ENCODE measurements around the gene TBX18.

Gene TBX18

DNA sequence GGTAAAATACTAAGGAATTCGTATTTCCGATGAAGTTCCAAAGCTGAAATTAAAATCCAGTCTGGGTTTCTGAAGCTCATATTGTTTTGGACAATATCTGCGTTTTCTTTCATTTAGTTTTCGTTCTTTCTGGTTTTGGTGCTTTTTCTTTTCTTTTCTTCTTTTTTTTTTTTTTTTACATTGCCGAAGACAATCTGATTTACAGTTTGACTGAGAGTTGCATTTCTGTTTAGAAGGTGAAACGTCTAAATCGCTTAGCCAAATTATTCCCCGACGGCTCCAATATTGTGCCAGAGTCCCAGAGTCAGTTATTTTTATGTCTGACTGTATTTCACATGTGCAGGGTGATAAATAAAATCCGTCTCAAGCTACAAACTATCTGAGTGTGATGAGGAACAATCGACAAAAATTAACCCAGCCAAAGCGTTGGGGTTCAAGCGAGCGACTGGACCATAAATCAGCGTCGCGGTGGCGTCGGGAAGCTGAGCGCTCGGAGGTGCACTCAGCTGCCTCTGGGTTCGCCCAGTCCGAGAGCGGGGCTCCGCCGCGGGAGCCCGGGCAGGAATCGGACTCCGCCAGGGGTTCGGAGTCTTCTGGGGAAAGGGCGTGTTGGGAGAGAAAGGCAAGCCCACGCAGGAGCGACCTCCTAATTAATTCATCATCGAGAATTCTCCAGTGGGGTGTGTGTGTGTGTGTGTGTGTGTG is 8.2 kb upstream of the TBX18 start:
- DNase-seq, result no peak

- DNase-seq, result no peak
Observed at GRCh38 chr6:84771756-84772356, 7.5 kb upstream of the TBX18 start.

DNA sequence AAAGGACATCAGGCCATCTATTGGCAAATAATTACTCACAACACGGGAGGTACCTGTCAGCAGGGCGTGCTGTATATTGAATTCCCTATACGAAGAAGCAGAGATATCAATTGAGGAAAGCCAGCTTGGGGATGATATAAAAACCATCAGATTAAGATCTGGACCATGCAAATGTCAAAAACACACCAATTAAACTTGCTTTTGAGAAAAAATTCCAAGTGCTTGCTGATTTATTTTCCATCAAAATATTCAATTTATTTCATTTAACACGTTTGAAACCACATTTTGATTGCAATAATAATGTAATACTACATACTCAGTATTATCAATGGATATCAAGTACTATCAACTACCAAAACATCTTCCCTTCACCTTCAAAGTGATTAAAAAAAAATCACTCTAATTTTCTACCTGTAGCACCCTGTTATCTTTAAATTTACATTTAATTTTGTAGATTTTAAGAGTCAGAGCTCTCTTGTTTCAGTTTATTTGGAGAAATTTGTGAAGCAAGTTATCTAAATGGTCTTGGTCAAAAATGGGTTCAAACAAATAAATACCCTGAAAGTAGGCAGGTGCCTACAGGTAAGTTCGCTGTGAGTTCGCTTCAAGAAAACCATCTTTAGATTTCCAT is 6.8 kb upstream of the TBX18 start:
- DNase-seq, result no peak

GRCh38 chr6:84770521-84770920 is 6.1 kb upstream of the TBX18 start:
- no peak for DNase-seq

- DNase-seq, result no peak
Observed at GRCh38 chr6:84769306-84769705, 4.9 kb upstream of the TBX18 start.

DNA sequence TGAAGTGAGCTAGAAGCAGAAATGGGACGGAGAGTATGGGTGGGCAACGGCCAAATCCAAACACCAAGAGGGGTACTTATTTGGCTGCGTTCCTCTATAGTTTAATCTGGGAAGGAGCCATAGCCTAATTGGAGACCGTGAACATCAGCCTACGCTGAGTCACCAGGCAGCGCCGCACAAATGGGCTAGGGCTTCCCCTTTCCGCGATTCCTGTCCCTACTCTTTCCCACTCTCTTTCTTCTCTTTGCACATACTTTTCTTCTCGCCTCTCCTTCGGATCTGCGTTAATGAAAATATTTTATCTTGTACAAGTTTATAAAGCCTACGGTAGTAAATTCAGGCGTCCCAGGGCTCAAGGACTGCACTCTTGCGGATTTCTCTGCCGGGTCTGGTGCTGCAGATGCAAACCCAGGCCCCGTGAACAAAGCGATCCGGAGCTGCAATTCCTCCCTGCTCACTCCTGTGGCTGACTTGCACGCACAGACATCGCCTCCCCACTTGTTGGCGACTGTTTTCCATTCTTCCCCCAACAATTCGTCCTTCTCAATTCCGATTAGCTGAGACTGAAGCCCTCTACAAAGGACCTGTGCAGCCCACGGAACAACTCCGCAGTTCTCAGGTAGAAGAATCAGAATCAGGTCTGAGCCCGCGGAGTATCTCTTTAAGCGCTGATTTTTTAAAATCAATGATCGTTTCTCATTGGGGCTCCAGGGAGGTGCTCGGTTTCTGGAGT is 4.2 kb upstream of the TBX18 start:
- peak; percentile 65 for DNase-seq

- DNase-seq, result no peak
Observed at GRCh38 chr6:84767526-84768201, 3.3 kb upstream of the TBX18 start.

DNA sequence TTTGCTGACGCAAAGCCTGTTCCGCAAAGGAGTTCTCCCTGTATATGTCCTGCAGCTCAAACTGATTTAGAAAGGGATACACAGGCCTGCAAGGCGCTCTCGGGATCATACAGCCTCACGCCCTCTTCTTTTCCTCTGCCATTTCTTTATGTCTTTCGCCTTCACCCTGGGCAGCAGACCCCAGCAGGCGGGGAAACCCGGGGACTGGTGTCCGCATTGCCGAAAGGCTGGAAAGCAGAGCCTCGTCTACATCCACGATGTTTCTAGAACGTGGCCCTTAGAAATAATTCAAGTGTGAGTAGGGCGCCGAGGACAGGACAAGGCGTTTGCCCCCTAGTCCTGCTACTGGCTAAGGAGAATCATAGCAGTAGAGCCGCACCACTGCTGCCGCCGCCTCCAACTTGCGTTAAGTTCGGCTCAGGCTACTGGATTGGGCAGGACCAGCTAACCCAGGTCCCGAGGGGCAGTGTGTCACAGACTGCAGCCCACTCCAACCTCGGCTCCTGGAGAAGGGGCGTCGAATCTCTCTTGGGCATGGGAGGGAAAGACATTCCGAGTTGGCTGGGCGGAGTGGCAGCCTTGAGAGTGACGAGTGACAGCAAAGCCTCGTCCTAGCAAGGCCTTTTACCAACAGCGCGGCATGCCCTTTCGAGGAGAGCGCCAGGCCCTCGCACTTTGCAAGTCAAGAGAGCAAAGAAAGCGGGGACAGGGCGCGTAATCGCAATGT is 2.6 kb upstream of the TBX18 start:
- no peak for DNase-seq

- no peak for DNase-seq
Observed at GRCh38 chr6:84766118-84766798, 1.9 kb upstream of the TBX18 start.

DNA sequence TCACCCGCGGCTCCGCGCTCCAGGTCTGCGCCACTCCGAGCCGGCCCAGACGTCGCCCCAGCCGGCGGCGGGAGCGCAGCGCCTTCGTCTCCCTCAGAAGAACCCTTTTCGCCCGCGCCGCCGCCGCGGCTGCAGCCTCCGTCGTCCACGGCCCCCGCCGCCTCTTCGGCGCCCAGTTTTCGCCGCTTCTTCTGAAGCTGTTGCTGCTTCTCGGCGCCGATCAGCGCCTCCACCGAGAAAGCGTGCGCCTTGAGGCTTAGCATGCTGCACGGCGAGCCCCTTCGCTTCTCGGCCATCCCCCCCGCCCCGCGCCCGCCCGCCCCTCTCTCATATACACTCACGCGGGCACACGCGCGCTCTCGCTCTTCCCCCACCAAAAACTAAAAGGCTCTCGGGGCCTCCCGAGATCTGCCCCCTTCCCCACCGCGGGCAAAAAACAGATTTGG is 489 bp downstream of the TBX18 start:
- peak; percentile 59 for DNase-seq

DNA sequence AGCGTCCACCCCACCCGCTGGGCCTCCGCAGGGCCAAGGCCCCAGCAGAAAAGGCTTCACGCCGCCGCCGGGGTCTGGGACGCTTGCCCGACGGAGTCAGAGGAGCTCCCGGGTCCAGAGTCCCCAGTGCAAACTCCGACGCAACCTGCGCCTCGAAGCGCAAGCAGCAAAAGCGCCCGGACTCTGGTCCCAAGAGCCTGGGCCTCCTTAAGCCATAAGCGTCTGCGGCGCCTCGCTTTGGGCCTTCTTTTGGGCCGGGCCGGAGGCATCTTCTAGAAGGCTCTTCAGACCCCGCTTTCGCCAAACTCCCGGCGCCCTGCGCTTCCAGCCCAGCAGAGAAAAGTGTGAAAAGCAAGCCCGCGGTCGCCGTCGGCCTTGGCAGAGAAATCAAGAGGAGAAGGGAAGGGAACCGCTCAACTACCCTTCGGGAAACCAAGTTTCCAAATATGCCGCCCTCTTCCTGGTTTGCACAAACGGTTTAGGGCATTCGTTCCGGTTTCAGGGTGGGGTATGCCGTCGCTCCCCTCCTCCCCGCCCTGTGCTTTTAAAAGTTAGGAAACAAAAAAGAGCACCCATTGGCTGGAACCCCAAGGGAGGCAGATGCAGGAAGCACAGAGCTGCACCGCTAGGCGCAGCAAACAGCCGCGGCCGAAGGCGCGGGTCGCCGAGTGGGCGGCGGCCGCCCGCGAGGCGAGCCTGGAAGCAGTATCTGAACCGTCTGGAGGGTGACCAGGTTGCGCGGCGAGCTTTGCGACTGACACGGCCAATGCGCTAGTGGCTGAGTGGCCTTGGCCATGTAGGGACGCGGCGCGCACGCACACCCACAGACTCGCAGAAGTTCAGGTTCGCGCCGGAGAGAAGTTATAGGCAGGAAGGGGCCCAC is 1.2 kb downstream of the TBX18 start:
- DNase-seq, result peak; percentile 90

DNA sequence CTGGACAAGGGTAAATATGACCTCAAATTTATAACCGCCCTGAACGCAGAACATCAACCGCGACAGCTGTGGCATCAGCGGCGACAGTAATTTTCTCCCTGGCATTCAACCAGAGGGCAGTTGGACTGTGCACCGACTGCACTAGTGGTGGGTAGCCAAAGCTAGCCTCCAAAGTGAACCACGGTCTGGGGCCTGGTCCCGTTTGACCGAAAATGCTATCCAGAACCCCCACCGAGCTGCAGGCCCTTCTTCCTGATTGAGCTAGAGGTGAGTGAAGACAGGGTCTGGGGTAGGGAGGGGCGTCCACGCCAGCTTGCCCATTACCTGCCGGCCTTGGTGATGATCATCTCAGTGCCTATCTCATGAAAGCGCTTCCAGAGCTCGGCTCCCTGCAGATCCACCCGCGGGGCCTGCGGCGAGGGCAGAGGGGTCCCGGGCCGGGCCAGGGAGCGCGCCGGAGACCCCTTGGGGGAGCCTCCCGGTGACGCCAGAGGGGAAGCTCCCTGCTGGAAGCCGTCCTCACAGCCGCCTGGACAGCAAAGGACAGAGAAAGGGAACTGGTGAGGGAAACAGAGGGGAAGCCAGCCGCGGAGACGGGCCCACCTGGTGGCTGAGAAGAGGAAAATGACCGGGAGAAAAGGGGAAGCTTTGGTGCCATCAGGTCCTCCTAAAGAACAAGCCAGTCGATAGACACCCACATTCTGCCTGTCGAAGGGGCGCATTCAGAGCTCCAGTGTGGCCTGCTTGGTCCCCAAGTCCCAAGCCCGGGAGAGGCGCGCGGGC is 2.0 kb downstream of the TBX18 start:
- peak; percentile 68 for DNase-seq

- no peak for DNase-seq
Observed at GRCh38 chr6:84758486-84758885, 5.9 kb downstream of the TBX18 start.

DNA sequence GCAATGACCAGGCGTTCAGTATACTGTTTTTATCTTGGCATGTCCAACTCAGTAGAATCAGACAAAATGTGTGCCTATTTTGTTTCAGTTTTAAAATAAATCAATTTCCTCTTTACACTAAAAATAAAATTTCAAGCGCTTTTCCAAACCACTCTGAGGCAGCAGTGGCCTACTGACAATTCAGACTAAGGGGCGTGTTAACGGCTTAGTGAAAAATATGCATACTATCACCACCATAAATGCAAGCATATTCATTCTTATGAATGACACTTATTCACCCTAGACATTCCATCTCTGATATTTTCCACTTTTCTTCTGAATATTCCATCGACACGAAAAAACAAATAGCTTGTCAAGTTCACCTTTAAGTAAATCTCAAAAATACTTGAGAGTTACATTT is 7.5 kb downstream of the TBX18 start:
- no peak for DNase-seq

DNA sequence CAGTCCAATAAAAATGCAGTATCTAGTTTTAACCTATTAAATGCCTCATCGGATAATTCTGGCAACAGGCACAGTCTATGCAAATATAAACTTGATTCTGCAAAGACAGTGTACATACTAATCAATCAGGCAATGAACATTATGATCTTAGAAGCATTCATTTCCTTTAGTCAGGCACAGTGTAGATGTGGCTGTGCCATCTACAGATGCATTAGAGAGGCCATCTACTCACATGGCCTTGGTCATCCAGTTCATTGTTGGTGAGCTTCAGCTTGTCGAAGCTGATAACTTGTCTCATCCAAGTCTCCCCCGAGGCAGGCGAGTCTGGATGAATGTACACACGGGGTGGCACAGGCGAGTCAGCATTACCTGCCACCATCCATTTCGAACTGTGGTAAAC is 7.9 kb downstream of the TBX18 start:
- no peak for DNase-seq

DNA sequence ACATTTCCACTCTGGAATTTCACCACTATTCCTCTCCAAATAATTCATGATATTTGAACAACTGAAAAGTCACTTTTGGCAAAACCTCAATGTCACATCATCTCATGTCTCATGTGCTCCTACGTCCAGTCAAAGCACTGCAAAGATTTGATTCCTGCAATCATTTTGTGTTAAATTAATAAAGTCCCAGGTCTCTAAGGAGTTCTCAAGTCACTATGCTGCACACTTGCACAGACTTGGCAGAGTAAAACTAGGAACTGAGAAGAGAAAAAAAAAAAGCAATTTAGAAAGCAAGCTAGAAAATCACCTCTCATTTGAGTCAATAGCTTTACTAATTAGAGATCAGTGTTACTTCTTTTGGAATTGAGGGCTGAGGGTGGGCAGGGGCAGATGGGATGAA is 11.2 kb downstream of the TBX18 start:
- no peak for DNase-seq

DNA sequence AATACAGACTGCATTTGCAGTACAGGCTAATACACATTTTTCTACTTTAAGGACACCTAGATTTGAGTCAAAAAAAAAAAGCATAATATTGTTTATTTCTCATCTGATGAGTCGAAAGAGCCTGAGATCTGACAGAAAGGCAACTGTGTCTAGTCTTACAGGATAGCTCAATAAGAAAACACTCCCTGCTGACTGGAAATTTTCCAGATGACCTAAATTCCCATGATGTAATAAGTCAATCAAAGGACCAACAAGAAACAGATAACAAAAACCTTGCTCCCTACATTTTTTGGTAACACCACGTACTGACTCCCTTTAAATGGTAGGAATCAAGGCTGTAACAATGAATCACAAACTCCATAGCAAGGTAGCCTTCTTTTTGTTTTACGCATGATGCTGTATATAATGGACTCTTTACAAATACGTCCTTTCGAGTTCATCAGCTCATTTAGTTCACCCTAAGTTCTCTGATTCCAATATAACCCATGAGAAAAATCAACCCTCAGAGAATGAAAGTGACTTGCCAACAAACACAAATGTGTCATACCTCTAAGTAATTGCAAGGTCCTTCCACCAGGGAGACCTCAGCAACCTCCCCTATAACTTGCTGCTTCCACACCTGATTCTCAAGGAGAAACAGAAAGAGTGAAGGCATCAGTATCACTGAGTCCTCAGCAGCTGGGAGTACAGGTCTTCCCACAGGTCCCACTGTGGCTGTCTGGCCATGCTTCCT is 12.1 kb downstream of the TBX18 start:
- peak; percentile 46 for DNase-seq

DNA sequence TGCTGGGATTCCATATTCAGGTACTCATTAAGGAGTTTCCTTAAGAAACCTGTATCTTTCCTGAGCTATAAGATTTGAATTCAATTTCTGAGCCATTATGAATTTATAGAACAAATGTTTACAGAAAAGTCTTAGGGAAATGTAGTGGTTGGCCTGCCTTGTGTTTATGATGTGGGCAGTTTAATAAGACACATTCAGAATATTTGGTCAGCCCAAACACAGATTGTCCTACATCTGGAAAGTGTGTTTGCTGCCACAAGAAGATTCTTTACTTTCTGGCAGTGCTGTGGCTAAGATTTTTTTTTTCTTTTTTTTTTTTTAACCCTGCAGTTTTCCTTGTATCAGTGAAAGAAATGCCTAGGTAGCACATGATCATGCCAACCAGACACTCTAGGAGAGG is 15.2 kb downstream of the TBX18 start:
- DNase-seq, result no peak

- DNase-seq, result no peak
Observed at GRCh38 chr6:84748376-84748775, 16.0 kb downstream of the TBX18 start.

Data from fibroblast of skin of right quadriceps (primary cell).